NK-92 (cell line): ENCODE data around the gene DOCK3.
"Not testable (repeated sequence)": the region's sequence is repeated elsewhere in the genome, so short reads cannot be mapped to it uniquely, and the experiment has no call there.

Source experiments
- DNase-seq: peaks from one replicate; lab custom pipeline; 2025; ENCODE audit not compliant: unreplicated experiment; lab: John Stamatoyannopoulos, UW

DOCK3 gene

DNA sequence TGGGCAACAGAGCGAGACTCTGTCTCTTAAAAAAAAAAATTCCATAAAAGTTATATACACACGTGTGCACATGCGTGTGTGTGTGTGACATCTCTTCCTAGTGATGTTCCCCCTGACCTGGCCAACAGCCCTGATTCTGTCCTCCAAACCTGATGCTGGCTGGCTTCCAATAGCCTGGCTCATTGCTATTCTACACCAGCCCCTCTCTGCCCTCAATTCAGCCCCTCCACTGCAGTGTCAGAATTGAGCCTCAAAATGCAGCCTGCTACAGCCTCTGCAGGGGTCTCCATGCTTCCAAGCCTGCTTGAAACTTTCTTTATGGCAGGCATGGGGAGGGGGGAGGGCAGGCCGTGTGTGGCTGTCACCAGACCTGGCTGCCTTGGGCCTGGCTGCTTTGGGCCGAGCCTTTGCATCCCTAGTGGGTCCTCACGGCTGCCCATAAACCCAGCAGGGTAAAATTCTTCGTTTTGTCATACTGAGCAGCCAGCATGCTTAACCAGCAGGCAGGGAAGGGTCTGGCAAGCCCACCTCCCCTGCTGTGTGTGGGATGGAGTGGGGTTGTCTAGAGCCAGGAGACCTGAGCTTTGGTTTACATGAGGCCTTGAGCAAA, 22.7 kb upstream of the DOCK3 start:
- no peak for DNase-seq

DNA sequence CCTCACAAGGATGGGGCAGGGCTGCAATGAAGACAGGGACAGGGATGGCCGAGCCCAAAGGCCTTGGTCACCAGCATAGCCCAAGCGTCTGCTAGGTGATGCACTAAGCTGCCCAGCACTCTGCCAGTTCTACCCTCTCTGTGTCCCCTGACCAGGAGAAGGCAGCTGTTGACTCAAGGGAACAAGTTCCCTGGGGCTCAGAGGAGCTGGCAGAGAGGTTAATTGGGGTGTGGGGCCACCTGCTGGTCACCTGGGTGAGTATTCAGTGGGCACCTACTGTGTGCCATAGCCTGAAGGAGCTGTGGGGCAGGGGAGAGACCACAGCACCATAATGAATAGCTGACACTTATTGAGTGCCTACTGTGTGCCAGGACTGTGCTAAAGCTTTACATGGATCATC, 22.0 kb upstream of the DOCK3 start:
- no peak for DNase-seq

DNA sequence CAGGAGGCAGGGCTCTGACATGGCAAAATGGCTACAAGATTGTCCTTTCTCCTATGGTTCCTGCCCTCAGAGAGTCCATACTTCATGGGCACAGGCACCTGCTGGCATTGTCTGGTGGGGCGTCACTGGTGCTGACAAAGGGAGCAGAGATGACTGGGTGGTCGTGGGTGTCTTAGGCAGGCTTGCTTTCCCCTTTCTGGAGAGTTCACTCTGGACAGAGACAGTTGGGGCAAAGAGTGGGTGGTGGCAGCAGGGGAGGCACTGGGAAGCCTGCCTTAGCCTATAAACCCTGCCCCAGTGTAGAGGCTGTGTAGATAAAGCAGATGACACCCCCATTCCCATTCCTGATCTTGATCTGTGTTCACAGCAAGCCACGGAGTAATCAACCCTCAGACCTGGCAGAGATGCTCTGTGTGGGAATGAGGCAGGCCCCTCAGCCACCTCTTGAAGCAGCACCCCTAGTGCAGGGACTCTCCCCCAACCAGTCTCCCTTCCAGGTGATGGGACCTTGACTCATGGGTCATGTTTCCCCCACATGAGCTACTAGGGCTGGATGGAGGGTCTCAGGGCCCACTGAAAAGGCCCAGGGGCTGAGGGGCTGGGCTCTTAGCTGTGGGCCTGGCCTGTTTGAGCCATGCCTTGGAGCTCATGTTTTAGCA, 20.7 kb upstream of the DOCK3 start:
- no peak for DNase-seq

DNA sequence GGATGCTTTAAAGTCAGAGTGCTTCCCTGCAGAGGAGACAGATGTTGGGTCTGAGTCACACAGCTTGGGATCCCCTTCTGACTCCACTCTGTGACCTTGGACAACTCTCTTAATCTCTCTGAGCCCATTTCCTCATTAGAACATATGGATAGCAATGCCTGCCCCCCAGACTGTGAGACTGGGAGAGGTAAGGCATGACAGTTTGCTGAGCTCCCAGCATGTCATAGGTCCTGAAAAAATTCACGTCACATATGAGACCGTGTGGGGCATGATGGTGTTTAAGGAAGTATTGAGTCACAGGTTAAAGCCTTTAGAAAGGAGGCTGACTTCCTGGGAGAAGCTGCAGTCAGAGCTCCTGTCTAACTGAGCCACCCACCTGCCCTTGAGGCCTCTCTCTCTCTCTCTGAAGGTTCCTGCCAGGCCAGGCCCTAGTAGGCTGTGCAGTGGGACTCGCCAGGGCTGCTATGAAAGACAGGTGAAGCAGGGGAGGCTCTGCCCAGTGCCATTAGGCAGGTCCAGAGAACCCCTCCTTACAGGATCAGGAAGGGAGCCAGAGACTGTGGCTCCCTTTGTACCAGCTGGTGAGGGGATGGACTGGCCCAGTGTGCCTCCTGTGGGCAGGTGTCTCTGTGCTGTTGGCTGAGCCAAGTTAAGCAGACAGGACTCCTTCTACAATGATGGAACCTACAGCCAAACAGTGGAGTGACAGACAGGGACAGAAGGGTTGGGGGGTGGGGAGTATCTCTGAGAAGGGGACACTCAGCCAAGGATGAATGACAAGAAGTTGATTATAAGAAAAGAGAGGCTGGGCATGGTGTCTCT, 19.5 kb upstream of the DOCK3 start:
- no peak for DNase-seq

DNA sequence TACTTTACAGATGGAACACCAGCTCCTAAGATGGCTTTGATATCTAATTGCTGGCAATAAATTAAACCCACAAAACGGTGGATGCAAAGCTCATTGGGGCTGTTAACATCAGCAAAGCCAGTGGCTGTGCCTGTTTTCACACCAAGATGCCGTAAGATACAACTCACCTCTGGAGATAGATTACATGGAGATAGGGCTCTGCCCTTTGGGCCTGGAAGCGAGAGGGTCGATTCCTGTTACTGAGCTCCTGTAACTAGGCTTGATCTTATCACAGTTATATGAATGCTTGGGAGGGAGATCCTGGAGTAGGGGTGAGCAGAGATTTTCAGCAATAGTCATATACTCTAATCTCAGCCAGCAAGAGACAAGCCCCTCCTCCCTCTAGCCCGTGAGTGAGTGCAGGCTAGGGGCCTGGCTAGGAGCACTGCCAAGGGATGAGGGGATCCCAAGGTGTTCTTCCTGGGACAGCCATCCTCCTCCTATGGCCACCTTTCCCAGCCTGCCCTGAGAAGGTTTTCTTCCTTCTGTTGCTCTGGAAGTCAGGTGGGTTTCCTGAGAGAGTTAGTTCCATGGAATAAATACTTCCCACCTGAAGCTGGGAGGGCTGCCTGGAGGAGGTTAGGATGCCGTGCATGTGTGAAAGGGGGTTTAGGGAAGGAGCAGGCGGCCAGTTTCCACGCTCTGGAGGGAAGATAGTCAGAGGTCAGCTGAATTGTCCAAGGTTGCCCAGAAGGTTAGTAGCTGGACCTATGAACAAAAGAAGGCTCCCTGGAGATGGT, 18.1 kb upstream of the DOCK3 start:
- no peak for DNase-seq

DNA sequence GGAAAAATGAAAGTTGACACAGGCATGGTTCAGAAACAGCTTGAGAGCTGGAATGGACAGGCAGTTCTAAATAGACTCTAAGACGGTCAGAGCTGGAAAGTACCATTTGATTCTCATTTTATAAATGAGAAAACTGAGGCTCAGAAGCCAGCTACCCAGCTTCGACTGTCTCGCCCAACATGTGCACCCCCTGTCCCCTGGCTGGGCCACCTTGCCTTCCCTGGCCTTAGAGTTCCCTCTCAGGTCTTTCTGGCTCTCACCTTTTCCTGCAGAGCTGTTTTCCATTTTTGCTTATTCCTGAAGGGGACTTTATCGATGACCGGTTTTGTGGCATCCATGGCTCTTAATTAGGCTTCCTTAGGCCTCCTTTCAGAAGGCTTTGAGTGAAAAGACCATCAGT, 17.3 kb upstream of the DOCK3 start:
- no peak for DNase-seq

DNA sequence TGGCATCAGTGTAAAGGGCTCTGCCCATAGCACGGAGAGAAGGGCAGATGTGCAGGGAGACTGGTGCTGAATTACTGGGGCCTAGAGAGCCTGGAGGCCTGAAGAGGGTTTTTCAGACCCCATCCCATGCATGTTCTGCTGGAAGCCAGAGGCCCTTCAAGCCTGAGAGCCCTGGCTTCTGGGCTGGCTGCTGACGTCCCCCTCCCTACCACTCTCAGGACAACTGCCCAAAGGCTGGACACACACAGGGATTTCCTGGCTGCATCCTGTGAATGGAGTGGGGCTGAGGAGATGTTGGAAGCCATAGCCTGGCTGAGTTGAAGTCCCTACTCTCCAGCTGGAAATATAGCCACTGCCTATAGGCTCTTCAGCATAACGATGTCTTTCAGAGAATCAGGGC, 16.9 kb upstream of the DOCK3 start:
- no peak for DNase-seq

DNA sequence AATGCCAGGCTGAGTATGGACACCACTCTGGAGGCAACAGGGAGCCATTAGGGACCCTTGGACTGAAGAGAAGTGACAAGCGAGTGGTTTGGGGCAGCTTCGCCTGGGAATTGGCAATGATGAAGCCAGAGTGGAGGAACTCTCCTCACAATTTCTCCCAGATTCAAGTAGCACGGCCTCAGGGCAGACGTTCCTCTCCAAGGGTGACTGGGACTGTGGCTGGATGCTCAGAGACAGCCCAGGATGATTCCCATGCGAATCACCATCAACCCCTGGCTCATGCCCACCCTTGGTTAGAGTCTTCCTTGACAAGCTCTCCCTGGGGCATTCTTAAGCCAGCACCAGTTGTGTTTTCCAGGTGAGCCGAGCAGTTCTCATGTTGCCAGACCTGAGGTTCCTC, 16.3 kb upstream of the DOCK3 start:
- no peak for DNase-seq

DNA sequence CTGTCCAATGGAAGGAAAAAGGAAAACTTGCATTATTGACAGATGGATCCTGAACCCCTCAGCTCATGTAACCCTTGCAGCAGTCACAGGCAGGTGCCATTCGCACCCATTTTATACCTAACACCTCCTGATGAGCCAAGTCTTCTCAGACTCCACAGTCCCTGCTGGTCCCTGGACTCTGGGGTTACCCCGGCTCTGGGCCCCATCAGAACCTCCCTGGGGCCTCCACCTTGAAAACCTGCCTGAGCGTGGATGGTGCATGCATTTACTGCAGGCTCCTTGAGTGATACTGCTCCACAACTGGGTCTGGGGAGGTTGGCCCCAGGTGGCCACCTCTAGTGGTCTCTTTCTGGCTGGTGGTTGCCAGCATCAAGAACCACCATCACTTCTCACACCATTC, 15.9 kb upstream of the DOCK3 start:
- DNase-seq = no peak

DNA sequence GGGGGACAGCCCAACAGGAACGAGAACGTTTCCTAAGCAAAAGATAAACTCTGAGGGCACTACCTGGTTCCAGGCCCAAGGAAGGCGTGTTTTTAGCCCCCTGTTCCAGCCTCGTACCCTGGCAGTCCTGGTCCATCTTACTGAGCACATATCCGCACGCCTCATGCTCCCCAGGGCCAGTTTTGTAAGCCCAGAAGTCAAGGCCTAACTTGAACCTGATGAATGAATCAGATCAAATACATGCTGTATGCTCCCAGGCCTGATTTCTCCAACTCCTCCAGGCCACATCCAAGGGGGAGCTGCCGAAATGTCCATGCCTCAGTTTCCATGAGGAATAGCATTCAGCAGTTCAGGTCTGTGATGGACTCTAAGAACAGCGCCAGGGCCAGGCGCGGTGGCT, 14.3 kb upstream of the DOCK3 start:
- no peak for DNase-seq

DNA sequence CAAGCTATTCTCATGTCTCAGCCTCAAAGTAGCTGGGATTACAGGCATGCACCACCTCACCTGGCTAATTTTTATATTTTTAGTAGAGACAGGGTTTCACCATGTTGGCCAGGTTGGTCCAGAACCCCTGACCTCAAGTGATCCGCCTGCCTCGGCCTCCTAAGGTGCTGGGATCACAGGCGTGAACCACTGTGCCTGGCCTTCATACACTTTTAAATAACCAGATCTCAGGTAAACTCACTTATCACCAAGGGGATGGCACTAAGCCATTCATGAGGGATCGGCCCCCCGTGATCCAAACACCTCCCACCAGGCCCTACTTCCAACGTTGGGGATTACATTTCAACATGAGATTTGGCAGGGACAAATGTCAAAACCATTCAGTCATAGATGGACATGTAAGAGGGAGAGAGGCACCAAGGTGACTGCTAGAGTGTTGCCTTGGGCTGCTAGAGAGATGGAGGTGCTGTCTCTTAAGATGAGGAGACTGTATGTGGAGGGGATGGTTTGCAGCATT, 13.3 kb upstream of the DOCK3 start:
- DNase-seq = no peak

DNA sequence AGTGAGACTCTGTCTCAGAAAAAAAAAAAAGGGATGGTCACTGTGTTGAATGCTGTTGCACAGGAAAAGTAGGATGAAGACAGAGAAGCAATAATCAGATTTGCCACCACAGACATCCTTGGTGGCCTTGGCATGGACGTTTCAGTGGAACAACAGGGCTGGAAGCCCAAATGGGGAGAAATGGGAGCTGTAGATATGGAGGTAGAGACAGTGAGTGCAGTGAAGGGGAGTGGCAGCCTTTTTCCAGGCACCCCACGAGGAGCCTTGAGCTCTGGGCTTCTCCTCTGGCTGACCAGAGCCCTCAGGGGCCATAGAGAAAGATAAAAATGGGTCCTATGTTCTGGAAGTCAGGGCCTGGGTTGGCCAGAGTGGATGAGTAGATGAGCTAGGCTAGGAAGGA, 12.3 kb upstream of the DOCK3 start:
- DNase-seq = no peak

DNA sequence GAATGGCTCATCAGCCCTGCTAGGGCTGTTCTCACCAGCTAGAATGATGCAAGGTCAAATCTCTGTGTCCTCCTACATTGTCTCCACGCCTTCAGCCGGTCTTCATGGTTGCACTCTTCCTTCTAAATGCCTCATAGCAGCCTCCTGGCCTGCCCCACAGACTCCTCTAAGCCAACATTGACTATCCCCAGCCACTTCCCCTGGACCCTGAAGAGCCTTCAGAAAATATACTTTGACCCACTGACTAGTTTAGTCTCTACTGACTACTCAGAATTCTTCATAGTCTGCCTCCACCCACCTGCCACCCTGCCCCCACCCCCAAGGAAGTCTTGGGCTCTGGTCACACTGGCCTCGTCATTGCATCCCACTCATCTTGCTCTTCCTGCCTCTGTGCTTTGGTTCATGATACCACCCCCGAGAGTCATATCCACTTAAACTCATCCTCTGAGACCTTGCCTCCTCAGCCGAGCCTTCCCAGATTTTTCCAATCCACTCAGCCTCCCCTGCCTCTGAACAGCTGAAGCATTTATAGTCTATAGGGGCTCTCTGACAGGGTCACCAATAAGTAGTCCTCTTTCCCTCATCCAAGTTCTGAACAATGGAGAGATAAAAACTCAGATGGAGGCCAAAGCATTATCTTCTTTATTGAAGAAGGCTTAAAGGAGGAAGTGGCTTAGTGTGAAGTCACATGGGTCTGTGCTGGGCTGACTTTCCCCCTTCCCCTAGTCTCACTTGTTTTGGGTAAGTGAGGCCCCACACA, 9.5 kb upstream of the DOCK3 start:
- DNase-seq = no peak

DNA sequence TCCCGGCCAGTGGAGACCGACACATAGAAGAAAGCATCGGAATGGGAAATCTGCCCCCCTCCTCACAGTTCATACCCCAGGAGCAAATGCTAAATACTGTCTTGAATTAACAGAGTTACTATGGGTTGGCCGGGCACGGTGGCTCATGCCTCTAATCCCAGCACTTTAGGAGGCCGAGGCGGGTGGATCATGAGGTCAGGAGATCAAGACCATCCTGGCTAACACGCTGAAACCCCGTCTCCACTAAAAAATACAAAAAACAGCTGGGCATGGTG, 8.9 kb upstream of the DOCK3 start:
- not testable (repeated sequence) for DNase-seq

DNA sequence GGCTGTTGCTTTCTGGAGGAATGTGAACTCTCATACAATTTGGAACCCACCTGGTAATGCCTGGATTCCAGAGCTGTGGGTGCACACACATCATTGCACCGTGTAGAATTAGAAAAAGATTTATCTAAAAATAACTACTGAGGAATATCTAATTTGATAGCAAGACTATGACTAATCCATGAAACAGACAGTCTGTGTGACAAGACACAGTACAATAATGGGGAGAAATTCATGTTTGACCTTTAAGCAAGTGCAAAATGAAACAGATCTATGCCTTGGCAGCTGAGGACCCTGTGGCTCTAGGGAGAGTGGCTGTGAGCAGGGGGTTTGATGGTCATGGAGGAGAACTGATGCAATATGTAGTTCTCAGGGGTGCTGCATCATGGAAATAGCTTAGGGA, 7.9 kb upstream of the DOCK3 start:
- no peak for DNase-seq

DNA sequence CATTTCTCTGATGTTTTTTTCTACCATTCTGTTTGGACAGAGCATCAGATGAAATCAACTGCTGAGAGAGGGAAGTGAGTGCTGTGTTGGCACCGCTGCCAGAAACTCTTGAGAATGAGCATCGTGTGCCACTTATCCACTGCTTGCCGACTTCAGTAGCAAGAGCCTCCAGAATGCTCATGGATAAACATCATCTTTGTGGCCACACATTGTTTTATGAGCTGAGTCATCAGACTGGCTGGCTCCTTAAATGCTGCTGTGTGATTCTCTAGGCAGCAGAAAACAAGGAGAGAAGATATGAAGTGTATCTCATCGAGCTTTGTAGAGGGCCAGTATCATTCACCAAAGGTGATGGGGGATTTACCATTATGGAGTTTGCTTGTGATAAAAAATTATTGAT, 3.4 kb upstream of the DOCK3 start:
- DNase-seq = no peak

DNA sequence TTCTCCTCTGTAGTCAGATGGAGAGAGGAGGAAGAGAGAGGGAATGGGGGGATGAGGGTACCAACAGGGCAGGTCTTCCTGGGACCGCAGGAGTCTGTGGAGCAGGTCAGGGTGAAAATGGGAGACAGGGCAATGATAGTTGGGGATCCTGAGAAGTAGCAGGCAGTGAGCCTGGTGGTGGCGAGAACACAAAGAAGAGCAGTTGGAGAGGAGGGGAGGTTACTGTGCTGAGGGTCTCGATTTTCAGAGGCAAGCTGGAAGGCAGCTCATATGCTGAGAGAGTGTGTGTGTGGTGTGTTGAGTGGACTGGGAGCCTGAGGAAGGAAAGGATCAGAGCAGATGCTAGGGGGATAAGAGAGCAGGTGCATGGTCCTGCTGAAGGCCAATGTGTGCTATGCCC, 2.1 kb upstream of the DOCK3 start:
- no peak for DNase-seq

DNA sequence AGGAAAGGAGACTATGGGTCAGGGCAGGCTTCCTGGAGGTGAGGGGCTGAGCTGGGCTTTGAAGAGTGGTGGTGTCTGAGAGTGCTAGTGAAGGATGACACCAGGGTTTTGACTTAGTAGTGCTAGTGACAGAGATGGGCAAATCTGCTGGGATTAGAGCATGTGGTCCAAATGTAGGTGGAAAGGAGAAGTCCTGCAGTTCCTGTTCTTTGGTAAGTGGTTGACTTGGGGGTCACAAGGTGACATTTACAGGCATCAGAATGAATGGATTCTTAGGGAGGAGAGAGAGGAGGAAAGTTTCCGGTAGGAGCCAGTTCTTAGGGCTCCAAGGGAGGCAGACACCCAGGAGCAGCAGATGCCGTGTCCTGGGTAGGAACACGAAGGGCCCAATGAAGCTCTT, 796 bp upstream of the DOCK3 start:
- no peak for DNase-seq

DNA sequence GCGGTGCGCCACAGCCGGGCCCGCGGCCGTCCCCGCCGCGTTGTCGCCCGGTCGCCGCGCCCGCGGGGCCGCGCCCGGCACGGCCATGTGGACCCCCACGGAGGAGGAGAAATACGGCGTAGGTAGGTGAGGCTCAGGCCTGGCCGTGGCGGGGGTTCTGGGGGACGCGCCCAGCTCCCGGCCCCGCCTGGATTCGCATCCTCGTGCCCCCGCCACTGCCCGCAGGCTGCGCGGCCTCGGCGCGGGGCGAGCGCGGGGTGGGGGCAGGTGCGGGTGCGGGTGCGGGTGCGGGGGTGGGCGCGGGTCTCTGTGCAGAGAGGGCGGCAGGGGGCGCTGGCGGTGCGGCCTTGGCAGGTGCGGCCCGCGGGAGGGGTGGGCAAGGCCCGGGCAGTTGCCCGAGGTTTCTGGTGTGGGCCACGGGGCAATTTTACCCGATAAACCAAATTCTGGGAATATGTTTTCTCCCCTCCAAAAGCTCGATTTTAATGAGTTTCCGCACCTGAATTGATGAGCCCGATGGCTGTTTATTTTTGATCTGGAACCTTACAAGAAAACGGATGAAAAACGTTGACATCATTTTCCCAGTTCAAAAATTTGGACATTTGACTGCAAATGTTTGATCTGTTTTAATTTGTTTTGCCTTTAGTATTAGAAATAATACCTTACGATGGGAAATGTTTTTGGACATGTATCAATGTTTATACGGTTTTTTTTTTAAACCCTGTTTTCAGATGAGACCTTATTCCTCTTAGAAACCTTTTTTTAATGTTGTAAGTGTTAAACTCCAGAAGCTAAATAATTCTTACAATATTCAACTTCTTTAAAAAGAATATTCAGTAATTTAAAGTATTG, 678 bp downstream of the DOCK3 start:
- no peak for DNase-seq
